Adipose tissue (tissue), 3 donors: ENCODE measurements around the gene P2RY2. TPM values are rescaled to one million over a fixed set of nuclear protein-coding genes. Genes with fewer than 3 reads are reported as not detected.

ENCODE experiments used
- H3K27ac ChIP-seq: one replicate; pipeline ENCODE4 v1.5.1; 2013; ENCODE audit warnings: low read depth, low read length
- WGBS, 3 donors: extraction: QIAGEN DNeasy Blood & Tissue Kit; methylation state at CpG; one replicate each; pipeline ENCODE4 v1.1.7; 2013; 5-methylcytosine and 5-hydroxymethylcytosine counted together
- polyA plus RNA-seq, 3 donors: library from polyadenylated mRNA; stranded (reverse); fragments of 200-250 nt; gene quantifications; one replicate each; pipeline ENCODE4 v1.2.3, GENCODE V29; 2013
- donor health status: healthy with polysubstance abuse.
- donor health status: Bipolar disorder and iron deficiency.
- donor health status: healthy.

P2RY2 gene
- 1 to 10 TPM in 1 of 3 donors, under 1 TPM in 1, not detected in 1; 0.40 to 1.0 TPM for polyA plus RNA-seq

GRCh38 chr11:73218106-73218829, at the start of gene P2RY2:
Gene P2RY2, plus strand, starts transcription at chr11:73218281. Its CDS starts 15,879 bp downstream, at chr11:73234160.
- no peak within 1 kb of the TSS for H3K27ac ChIP-seq

GRCh38 chr11:73168925-73169579, 49.0 kb upstream of the P2RY2 start:
- H3K27ac ChIP-seq = no peak overlapping the region
- WGBS, 3 donors = 79 to 86% (median 85%) methylated on average over 11 of the region's 11 CpGs

More at GRCh38 chr11:73218106-73218829, at the start of gene P2RY2:
- 2% methylated on average over 51 to 81 of the region's 81 CpGs for WGBS, 3 donors

DNA sequence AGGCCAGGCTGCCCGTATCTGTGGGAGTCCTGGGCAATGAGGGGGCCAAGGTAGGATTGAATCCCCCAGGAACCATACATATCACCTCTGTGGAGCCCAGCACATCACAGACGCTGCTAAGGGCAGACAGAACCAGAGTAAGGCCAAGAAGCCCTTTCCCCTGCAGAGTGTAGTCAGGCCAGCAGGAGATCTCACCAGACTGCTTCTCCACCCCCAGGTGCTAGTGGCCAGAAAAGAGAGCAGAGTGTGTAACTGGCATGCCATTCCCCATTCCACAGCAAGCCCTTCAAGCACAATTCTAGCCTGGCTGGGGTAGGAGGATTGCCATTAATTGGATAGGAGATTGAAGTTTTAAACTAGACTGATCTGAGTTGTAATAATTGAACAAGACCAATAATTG, 47.9 kb upstream of the P2RY2 start:
- 91 to 97% (median 91%) methylated on average over 2 of the region's 2 CpGs for WGBS, 3 donors
- H3K27ac ChIP-seq = no peak overlapping the region

DNA sequence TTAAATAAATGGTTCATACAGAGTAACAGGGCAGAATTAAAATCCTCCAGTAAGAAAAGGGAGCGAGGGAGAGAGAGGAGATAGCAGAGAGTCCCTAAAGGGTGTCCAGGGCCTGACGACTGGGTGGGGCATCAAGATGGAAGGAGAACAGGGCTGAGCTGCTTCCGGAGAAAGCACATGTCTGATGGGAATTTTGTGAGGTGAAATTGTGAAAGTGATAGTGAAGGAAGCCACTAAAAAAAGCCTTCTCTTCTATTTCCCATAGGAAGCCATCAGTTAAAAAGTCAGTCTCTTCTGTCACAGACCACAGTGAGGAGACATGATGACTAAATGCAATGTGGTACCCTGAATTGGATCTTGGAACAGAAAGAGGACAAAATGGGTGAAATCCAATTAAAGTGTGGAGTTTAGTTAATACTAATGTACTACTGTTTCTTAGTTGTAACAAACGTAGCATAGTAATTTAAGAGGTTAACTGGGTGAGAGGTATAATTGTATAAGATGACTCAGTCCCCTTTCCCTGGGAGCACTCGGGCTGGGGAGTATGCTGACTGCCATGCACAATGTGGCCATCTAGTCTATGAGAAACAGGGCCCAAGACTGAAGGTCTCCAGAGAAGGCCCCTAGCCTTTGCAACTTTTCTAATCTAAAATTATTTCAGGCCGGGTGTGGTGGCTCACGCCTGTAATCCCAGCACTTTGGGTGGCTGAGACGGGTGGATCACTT, 46.5 kb upstream of the P2RY2 start:
- no peak overlapping the region for H3K27ac ChIP-seq

GRCh38 chr11:73172992-73173656, 45.0 kb upstream of the P2RY2 start:
- no peak overlapping the region for H3K27ac ChIP-seq
- 86 to 91% (median 90%) methylated on average over 4 of the region's 4 CpGs for WGBS, 3 donors

More for the DNA sequence above, 46.5 kb upstream of the P2RY2 start:
- 75 to 87% (median 78%) methylated on average over 8 of the region's 8 CpGs for WGBS, 3 donors

DNA sequence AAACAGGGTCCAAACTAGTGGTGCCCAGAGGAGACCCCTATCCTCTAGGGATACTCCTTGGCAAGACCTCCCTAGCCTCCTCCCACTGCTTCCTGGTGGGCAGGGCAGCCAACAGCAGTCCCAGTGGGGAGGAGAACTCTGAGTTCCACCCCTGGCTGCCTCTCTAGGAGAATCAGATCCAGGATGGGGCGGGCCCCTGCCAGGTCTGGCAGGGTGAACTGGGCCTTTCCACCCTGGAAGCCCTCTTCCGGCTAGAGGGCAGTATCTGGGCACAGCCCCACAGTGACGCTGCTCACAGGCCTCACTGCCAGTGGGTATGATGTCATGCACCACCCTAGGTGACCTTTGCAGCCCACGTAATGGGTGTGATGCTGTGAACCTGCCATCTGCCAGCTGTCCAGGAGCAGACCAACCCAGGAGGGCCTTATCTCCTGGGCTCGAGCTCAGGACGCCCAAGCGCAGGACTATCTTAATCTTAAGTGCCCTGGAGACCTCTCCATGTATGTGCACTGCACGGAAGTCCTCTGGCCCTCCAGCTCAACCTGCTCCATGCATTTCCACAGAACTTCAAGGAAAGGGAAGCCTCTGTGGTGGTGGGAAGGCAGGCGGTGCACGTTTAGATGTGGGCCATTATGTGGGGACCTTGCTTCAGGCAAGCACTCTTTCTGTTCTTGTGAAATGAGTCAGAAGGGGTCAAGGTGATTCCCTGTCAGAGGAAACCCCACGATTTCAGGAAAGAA, 44.2 kb upstream of the P2RY2 start:
- no peak overlapping the region for H3K27ac ChIP-seq
- 63 to 82% (median 68%) methylated on average over 11 of the region's 11 CpGs for WGBS, 3 donors

- no peak overlapping the region for H3K27ac ChIP-seq
- 92 to 100% (median 96%) methylated on average over 3 of the region's 3 CpGs for WGBS, 3 donors
Observed at GRCh38 chr11:73174495-73174791, 43.6 kb upstream of the P2RY2 start.

- WGBS, 3 donors = 53 to 72% (median 71%) methylated on average over 5 of the region's 5 CpGs
- no peak overlapping the region for H3K27ac ChIP-seq
Observed at GRCh38 chr11:73175551-73176144, 42.4 kb upstream of the P2RY2 start.

- WGBS, 3 donors = 81 to 86% (median 85%) methylated on average over 5 of the region's 5 CpGs
Observed at GRCh38 chr11:73176145-73176873, 41.8 kb upstream of the P2RY2 start.

DNA sequence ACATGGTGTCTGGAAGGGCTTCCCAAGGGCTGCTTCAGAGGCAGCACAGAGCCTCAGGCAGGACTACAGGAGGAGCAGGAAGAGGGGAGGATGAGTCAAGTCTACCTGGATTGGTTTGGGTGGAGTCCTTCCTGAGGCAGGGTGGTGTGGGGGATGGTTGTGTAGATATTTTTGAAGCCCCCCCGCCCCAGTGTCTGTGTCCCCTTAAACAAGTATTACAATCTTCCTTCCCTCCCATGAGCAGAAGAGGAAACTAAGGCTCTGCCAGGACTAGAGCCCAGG, 41.3 kb upstream of the P2RY2 start:
- no peak overlapping the region for H3K27ac ChIP-seq
- whole genome bisulfite sequencing, 3 donors = 92 to 100% (median 100%) methylated on average over 1 of the region's 1 CpG

More at GRCh38 chr11:73176145-73176873, 41.8 kb upstream of the P2RY2 start:
- no peak overlapping the region for H3K27ac ChIP-seq

DNA sequence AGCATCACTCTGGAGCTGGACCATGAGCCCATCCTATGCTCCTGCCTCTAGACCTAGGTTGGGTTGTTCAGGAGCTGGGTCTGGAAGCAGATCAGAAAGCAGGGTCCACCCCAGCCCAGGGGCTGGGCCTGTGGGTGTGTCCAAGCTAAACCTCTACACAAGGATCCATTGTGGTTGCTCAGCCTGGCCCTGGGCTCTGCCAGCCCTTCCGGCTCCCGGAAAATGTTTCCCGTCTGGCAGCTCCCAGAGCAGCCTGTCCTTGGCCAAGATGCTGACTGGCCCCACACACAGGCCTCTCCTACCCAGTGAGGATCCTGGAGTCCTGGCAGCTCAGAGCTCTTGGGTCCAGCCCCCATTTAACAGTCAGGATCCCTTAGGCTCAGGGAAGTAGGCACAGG, 40.7 kb upstream of the P2RY2 start:
- H3K27ac ChIP-seq = no peak overlapping the region
- WGBS, 3 donors = 11 to 45% (median 41%) methylated on average over 3 of the region's 3 CpGs

- WGBS, 3 donors = 32 to 39% (median 34%) methylated on average over 15 of the region's 15 CpGs
Observed at GRCh38 chr11:73177778-73178539, 40.1 kb upstream of the P2RY2 start.

GRCh38 chr11:73178681-73179080, 39.4 kb upstream of the P2RY2 start:
- 69 to 94% (median 93%) methylated on average over 4 of the region's 4 CpGs for WGBS, 3 donors

More at GRCh38 chr11:73177778-73178539, 40.1 kb upstream of the P2RY2 start:
- H3K27ac ChIP-seq = no peak overlapping the region

GRCh38 chr11:73182824-73183321, 35.2 kb upstream of the P2RY2 start:
- no peak overlapping the region for H3K27ac ChIP-seq
- 15 to 56% (median 50%) methylated on average over 3 of the region's 3 CpGs for WGBS, 3 donors

More at GRCh38 chr11:73178681-73179080, 39.4 kb upstream of the P2RY2 start:
- no peak overlapping the region for H3K27ac ChIP-seq

- WGBS, 3 donors = 24 to 37% (median 32%) methylated on average over 16 to 18 of the region's 18 CpGs
- H3K27ac ChIP-seq = no peak overlapping the region
Observed at GRCh38 chr11:73184953-73185671, 33.0 kb upstream of the P2RY2 start.
